Activated naive CD4-positive, alpha-beta T cell (primary cell): Measurements from ENCODE around the gene CACNA2D4.

Source experiments
- DNase-seq, 4 experiments: peaks; one replicate each; lab custom pipeline; 2025; lab: John Stamatoyannopoulos, UW

The CACNA2D4 gene

GRCh38 chr12:1800401-1801302 is 117.8 kb downstream of the CACNA2D4 start:
- DNase-seq: no peak

GRCh38 chr12:1799882-1800400 is 118.5 kb downstream of the CACNA2D4 start:
- no peak for DNase-seq

- DNase-seq: no peak
Observed at GRCh38 chr12:1799051-1799881, 119.2 kb downstream of the CACNA2D4 start.

GRCh38 chr12:1798641-1799020 is 119.8 kb downstream of the CACNA2D4 start:
- DNase-seq: no peak

DNA sequence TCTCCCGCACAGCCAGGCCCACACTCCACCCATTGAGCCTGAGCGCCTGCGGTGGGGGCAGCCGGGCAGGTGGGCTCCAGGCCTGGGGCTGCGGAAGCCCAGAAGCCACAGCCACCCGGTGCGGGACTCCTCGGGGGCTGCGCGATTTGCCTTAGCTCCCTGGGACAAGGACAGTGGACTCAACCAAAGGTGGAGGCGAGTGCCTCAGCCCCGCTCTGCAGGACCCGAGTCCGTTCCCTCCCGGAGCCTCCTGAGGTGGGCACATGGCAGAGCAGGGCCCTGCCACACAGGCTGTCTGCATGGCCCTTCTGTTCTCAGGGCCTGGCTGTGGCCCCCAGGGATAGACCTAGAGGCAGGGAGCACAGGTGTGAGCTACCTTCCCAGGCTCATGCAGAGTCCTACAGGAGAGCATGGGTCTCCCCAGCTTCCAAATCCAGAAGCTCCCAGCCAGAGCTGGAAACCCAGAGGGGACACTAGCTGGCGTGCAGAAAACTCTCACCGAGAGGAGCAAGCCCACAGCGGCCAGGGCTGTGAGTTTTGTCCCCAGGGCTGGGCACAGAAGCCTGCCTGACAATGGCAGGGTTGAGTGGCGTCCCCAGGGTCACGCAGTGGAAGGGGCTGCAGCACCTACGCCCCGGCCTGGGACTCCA is 120.3 kb downstream of the CACNA2D4 start:
- DNase-seq: no peak

- DNase-seq: peak in 2 of 4 experiments; percentile 33 to 44
Observed at GRCh38 chr12:1797011-1797901, 121.2 kb downstream of the CACNA2D4 start.

GRCh38 chr12:1796515-1797010 is 121.9 kb downstream of the CACNA2D4 start:
- peak in 1 of 4 experiments; percentile 46 for DNase-seq

GRCh38 chr12:1795785-1796514 is 122.5 kb downstream of the CACNA2D4 start:
- peak; percentile 78 to 93 (median 88) for DNase-seq

GRCh38 chr12:1795221-1795784 is 123.1 kb downstream of the CACNA2D4 start:
- no peak for DNase-seq

DNA sequence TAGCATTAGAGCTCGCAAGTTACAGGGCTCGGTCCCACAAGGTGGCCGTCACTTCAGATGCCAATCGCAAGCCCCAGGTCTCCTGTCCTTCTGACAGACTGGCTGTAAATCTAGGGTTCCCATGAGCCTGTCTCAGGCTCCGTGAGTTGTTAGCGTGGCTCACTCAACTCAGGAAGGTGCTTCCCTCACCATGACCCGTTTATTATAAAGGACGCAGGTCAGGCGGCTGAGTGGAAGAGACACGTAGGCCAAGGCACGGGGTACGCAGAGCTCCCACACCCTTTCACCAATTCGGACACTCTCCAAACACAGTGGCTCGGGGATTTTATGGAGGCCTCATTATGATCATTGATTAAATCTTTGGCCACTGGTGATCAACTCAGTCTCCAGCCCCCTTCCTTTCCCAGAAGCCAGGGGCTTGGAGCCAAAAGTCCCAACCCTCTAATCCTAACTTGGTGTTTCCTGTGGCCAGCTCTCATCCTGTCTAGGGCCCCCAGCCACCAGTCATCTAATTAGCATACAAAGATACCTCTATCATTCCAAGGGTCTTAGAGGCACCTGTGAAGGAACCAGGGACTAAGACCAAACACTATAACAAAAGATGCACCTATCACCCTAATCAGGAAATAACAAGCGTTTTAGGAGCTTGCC is 123.9 kb downstream of the CACNA2D4 start:
- no peak for DNase-seq

DNA sequence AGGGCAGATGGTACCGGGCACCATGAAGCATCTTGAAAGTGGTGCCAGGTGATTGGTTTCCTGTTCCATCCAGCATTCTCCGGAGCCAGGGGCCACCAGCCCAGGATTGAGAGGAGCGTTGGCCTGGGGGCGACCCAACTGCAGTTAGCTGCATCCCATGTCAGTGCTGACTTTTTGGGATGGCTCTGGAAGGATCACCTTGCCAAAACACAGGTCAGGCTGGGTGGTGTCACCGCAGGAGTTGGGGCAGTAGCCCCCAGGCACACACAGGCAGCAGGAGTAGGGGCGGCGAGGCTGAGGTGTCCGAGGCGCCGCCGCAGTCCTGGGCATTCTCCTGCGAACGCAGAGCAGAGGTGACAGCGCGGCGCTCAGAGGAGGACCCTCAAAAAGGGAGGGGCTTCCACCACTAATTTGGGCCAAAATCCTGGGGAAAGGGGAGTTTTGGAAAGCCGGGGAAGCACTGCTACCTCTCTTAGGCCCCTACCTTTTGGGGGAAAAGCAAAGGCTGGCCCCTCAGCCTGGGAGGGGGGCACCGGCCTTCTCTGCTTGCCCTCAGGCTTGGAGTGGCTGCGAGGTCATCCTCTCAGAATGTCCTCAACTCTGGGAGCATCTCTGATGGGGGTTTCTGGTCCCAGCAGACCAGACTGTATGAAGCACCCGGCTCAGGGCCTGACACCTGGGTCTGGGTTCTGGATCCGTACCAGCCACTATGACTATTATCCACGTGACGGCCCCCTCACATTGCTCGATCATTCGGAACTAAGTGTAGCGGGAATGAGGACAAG is 124.8 kb downstream of the CACNA2D4 start:
- DNase-seq: no peak

GRCh38 chr12:1792406-1792805 is 126.0 kb downstream of the CACNA2D4 start:
- DNase-seq: no peak

GRCh38 chr12:1791104-1791841 is 127.2 kb downstream of the CACNA2D4 start:
- peak in 2 of 4 experiments; percentile 36 to 56 for DNase-seq

- no peak for DNase-seq
Observed at GRCh38 chr12:1790444-1790843, 128.0 kb downstream of the CACNA2D4 start.

GRCh38 chr12:1787714-1788113 is 130.7 kb downstream of the CACNA2D4 start:
- no peak for DNase-seq

GRCh38 chr12:1782215-1782614 is 136.2 kb downstream of the CACNA2D4 start:
- no peak for DNase-seq

GRCh38 chr12:1781772-1782171 is 136.7 kb downstream of the CACNA2D4 start:
- DNase-seq: no peak

DNA sequence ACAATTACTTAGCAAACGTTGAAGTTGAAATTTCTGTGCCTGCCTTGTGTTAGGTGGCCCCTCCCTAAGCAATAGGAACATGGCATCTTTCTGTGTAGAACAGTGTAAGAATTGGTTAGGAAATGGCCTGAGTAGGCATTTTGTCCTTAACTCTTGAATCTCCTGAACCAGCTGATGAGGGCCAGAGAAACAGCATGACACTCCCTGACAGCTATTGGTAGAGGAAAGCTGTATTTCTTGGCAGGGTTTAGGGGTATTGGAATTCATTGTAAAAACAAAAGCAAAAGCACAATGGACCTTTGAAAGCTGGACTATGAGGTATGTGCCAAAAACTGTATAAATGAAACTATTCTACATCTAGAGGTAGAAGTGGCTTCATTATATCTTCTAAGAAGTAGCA is 138.7 kb downstream of the CACNA2D4 start:
- DNase-seq: no peak
